DMS53 treated with DMSO at 0.1 percent for 48 hours (cell line): ENCODE results near the gene C4BPB.
"Not testable (repeated sequence)": the region's sequence is repeated elsewhere in the genome, so short reads cannot be mapped to it uniquely, and the experiment has no call there.

ENCODE experiments used
- DNase-seq: peaks from one replicate; lab custom pipeline; 2025; ENCODE audit not compliant: unreplicated experiment; lab: John Stamatoyannopoulos, UW

C4BPB gene

GRCh38 chr1:207088701-207089626, at the start of gene C4BPB:
TSS of gene C4BPB (plus strand) at chr1:207088860. CDS start at chr1:207089532, 672 bp downstream.
- peak; percentile 57 for DNase-seq

- DNase-seq: no peak
Measured at GRCh38 chr1:207039380-207040180, 49.1 kb upstream of the C4BPB start.

GRCh38 chr1:207040181-207040533, 48.5 kb upstream of the C4BPB start:
- no peak for DNase-seq

- not testable (repeated sequence) for DNase-seq
Measured at GRCh38 chr1:207041397-207041796, 47.3 kb upstream of the C4BPB start.

GRCh38 chr1:207045453-207045852, 43.2 kb upstream of the C4BPB start:
- DNase-seq: no peak

- DNase-seq: no peak
Measured at GRCh38 chr1:207047505-207047904, 41.2 kb upstream of the C4BPB start.

- no peak for DNase-seq
Measured at GRCh38 chr1:207048041-207048440, 40.6 kb upstream of the C4BPB start.

- no peak for DNase-seq
Measured at GRCh38 chr1:207049054-207049453, 39.6 kb upstream of the C4BPB start.

GRCh38 chr1:207049514-207049913, 39.1 kb upstream of the C4BPB start:
- no peak for DNase-seq

- DNase-seq: peak; percentile 76
Measured at GRCh38 chr1:207049974-207050391, 38.7 kb upstream of the C4BPB start.

- peak; percentile 90 for DNase-seq
Measured at GRCh38 chr1:207050480-207051190, 38.0 kb upstream of the C4BPB start.

- peak; percentile 77 for DNase-seq
Measured at GRCh38 chr1:207051191-207051943, 37.3 kb upstream of the C4BPB start, which contains the start of gene YOD1. TSS of gene YOD1 (minus strand) at chr1:207051208. CDS start at chr1:207051030, 178 bp downstream.

- DNase-seq: peak; percentile 100
Measured at GRCh38 chr1:207052911-207053769, 35.5 kb upstream of the C4BPB start, which contains the start of gene PFKFB2. TSS of gene PFKFB2 (plus strand) at chr1:207053275. CDS start at chr1:207054718, 1,443 bp downstream.

GRCh38 chr1:207054491-207054890, 34.2 kb upstream of the C4BPB start:
- no peak for DNase-seq

- DNase-seq: no peak
Measured at GRCh38 chr1:207055386-207056001, 33.2 kb upstream of the C4BPB start.

- DNase-seq: no peak
Measured at GRCh38 chr1:207056673-207057072, 32.0 kb upstream of the C4BPB start.

- DNase-seq: no peak
Measured at GRCh38 chr1:207058252-207058651, 30.4 kb upstream of the C4BPB start.

- no peak for DNase-seq
Measured at GRCh38 chr1:207058878-207059867, 29.5 kb upstream of the C4BPB start.
